AG10803 (cell line): ENCODE results near the gene CDR2.

Source experiments
- DNase-seq: peaks from one replicate; pipeline ENCODE4 v3.0.0; 2010; ENCODE audit warnings: low read depth
- H3K4me3 ChIP-seq: 2 replicates; pipeline ENCODE4 v1.5.1; 2011; ENCODE audit warnings: mild to moderate bottlenecking, low read length, control low read depth
- TF ChIP-seq, protein P1 (sequence below): conservative IDR thresholded peaks from 2 replicates; pipeline ENCODE4 v1.5.1; 2011; ENCODE audit warnings: mild to moderate bottlenecking, low read length, control low read depth, inconsistent platforms

CDR2 gene

DNA sequence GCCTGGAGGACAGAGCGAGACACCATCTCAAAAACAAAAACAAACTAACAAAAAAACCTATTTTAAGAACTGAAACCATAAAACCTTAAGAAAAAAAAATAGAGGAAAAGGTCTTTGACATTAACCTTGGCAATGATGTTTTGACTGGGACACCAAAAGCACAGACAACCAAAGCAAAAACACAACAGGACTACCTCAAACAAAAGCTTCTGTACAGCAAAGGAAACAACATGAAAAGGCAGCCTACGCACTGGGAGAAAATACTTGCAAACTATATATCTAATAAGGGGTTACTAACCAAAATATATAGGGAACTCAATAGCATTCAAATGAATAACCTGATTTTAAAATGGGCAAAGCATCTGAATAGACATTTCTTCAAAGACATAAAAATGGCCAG is 32.3 kb downstream of the CDR2 start:
- H3K4me3 ChIP-seq = no peak overlapping the region
- no peak for DNase-seq
- TF ChIP-seq, protein P1, sequence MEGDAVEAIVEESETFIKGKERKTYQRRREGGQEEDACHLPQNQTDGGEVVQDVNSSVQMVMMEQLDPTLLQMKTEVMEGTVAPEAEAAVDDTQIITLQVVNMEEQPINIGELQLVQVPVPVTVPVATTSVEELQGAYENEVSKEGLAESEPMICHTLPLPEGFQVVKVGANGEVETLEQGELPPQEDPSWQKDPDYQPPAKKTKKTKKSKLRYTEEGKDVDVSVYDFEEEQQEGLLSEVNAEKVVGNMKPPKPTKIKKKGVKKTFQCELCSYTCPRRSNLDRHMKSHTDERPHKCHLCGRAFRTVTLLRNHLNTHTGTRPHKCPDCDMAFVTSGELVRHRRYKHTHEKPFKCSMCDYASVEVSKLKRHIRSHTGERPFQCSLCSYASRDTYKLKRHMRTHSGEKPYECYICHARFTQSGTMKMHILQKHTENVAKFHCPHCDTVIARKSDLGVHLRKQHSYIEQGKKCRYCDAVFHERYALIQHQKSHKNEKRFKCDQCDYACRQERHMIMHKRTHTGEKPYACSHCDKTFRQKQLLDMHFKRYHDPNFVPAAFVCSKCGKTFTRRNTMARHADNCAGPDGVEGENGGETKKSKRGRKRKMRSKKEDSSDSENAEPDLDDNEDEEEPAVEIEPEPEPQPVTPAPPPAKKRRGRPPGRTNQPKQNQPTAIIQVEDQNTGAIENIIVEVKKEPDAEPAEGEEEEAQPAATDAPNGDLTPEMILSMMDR = no peak

DNA sequence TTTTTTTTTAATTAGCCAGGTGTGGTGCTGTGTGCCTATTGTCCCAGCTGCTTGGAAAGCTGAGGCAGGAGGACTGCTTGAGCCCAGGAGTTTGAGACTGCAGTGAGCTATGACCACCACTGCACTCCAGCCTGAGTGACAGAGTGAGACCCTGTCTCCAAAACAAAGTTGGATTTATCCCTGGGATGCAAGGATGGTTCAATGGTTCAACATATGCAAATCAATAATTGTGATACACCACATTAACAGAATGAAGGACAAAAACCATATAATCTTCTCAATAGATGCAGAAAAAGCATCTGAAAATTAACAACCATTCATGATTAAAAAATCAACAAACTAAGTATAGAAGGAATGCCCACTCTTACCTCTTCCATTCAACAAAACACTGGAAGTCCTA is 33.5 kb downstream of the CDR2 start:
- TF ChIP-seq, protein P1 = no peak
- no peak overlapping the region for H3K4me3 ChIP-seq
- DNase-seq = no peak

DNA sequence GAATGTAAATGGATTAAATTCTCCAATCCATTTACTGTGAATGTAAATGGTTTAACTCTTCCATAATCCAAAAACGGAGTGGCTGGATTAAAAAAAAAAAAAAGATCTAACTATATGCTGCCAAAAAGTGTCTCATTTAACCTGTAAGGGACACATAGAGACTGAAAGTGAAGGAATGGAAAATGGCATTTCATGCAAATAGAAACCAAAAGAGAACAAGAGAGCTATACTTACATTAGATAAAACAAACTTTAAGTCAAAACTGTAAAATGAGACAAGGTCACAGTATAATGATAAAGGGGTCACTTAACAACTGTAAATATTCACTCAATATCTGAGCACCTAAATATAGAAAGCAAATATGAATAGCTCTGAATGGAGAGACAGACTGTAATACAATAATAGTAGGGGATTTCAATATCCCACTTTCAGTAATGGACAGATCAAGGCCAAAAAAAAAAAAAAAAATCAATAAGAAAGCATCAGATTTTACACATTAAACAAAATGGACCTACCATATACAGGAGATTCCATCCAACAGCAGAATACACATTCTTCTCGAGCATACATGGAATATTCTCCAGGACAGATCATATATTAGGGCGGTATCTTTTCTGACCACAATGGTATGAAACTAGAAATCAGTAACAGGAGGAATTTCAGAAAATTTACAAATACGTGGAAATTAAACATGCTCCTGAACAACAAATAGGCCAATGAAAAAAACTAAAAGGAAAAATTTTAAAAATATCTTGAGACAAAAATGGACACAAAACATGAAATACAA is 36.4 kb downstream of the CDR2 start:
- DNase-seq = no peak
- no peak overlapping the region for H3K4me3 ChIP-seq
- TF ChIP-seq, protein P1 = no peak

DNA sequence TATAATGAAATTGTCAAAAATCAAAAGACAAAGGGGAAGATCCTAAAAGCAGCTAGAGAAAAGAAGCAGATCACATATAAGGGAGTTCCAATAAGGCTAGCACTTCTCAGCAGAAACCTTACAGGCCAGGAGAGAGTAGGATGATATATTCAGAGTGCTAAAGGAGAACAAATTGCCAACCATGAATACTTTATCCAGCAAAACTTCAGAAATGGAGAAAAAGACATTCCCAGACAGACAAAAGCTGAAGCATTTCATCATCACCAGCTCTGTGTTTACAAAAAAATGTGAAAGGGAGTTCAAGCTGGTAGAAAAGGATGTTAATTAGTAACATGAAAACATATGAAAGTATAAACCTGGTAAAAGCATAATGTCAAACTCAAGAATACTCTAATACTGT is 37.4 kb downstream of the CDR2 start:
- TF ChIP-seq, protein P1 = no peak
- DNase-seq = no peak
- no peak overlapping the region for H3K4me3 ChIP-seq

DNA sequence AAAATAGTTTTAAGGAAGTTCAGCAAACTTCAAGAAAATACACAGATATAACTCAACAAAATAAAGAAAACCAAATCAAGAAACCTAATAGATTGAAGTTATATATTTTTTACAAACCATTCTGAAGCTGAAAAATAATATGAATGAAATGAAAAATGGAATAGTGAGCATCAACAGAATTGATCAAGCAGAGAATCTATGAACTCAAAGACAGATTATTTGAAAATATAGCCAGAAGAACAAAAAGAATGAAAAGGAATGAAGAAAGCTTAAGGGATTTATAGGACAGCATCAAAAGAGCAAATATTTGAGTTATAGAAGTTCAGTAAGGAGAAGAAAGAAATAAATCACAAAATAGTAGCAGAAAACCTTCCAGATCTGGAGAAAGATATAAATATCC is 37.8 kb downstream of the CDR2 start:
- DNase-seq = no peak
- no peak overlapping the region for H3K4me3 ChIP-seq
- TF ChIP-seq, protein P1 = no peak

DNA sequence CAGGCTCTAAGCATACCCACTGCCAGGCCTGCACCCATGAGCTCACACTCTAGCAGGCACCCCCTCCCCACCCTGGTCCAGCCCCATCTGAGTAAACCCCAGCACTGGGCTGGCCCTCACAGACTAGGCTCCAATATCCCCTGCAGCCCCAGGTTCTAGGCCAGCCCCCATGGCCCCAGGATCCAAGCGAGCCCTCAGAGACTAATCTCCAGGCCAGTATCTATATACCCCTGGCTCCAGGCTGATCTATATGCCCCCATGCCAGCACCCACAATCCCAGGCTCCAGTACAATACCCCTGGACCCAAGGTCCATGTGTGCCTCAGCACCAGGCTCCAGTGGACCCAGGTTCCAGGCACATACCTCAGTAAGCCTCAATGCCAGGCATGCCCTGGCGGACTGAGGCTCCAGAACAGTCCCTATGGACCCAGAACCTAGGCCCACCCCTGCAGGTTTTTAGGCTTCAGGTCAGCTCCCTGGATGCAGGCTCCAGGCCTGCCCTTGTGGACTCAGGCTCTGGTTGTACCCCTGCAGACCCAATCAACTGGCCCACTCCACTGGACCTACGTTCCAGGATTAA is 38.7 kb downstream of the CDR2 start:
- DNase-seq = no peak
- TF ChIP-seq, protein P1 = no peak
- H3K4me3 ChIP-seq = no peak overlapping the region

DNA sequence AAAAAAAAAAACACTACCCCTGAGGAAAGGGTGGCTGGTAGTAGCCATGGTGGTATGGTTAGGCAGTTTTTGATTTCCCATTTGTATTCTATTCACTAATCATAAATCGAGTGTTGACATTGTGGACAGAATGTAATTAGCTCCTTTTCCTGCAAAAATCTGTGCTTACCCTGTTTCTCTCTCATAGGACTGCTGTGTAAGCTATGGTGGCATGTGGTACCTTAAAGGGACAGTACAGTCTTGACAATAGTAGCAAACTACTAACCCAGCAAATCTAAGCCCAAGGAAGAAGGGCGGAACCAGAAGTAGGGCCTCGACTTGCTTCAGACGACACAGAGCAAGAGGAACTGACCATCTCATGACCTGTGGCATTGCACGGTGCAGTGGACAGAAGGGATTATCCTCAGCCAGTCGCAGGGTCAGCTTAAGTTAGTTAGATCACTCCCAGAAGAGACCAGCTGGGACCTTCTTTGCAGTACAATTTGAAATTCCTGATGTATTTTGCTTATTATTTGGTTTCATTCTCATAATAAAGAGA is 40.9 kb downstream of the CDR2 start:
- TF ChIP-seq, protein P1 = no peak
- DNase-seq = no peak
- H3K4me3 ChIP-seq = no peak overlapping the region
